Tongue (tissue), 2 donors: ENCODE results near the gene RNU4-1. TPM values are rescaled to one million over a fixed set of nuclear protein-coding genes. Genes with fewer than 3 reads are reported as not detected.

Experiments used
- DNase-seq: peaks from one replicate; pipeline ENCODE4 v3.0.0-alpha.2; 2015
- total RNA-seq: library from RNA; depleted of rRNA; stranded (reverse); fragments of >200 nt; gene quantifications from one replicate; pipeline ENCODE4 v1.2.3, GENCODE V29; 2014

Gene RNU4-1
- total RNA-seq, 1 donor from 2014 or later, result under 0.01 TPM

DNA sequence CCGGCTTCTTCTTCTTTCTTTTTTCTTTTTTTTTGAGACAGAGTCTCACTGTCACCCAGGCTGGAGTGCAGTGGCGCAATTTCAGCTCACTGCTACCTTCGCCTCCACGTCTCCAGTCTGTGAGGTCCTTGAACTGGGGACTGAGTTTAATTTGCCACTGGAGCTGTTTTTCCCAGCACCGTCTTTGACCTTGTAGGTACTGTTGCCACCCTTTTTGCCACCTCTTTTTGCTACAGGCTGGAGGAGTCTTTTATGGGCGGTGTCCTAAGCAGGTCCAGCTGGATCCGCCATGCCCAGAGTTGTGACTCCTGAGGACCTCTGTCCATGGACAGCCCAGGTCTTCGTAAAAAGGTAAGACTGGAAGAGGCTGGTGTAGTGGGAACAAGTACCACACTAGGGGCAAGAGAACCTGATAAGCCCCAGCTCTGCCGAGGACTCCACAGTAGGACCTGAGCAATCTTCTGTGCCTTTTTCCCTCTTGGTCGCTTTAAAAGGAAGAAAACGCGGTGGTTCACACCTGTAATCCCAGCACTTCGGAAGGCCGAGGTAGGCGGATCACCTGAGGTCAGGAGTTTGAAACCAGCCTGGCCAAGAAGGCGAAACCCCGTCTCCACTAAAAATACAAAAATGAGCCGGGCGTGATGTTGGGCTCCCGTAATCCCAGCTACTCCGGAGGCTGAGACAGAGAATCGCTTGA lies 2.3 kb downstream of the RNU4-1 start:
- peak; percentile 19 for DNase-seq

GRCh38 chr12:120287491-120287890 lies 5.5 kb downstream of the RNU4-1 start:
- no peak for DNase-seq

DNA sequence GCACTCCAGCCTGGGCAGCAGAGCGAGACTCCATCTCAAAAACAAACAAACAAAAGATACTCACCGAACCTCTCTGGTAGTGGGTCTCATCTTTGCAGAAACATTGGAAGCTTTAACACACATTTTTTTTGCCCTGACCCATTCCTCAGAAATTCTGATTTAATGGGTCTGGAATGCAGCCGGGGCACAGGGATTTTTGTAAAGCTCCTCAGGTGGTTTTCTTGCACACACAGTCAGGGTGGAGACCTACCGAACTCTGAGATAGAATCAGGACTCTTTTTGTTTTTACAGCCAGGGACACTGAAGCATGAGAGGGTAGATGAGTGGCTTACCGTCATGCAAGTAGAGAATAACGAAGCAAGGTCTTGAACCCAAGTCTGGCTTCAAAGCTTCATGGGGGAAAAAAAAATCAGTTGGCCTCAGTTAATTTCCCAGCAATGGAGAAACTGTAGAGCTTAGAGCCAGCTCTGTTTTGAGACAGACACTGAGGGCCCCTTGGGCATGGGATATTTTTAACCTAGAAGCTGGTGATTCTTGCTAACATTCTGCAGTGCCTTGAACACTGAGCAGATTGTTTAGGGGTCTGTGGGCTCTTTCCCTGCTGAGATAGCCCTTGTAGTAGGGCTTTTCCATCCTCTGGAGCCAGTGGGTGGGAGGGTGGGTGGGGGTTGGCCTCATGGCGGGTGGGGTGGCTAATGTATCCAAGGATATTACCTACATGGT lies 6.1 kb downstream of the RNU4-1 start:
- DNase-seq, result peak; percentile 28

DNA sequence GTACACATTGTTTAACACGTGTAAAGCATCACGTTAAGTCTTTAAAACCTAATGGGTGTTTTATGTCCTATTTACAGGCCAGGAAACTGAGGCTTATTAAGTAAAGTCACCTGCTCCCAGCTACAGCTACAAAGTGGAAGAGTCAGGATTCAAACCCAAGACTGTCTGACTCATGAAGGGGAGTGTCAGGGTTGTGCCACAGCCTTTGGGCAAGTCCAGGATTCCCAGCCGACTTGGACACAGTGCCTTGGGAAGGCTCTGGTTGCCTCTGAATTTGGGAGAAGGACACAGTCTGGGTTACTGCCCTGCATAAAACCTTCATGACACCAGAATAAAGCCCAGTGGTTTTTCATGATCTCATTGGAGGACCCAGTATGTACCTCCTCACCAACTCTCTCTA lies 8.7 kb downstream of the RNU4-1 start:
- no peak for DNase-seq

- no peak for DNase-seq
Observed at GRCh38 chr12:120283318-120283717, 9.7 kb downstream of the RNU4-1 start.

GRCh38 chr12:120278137-120279069 lies 14.6 kb downstream of the RNU4-1 start:
- no peak for DNase-seq

DNA sequence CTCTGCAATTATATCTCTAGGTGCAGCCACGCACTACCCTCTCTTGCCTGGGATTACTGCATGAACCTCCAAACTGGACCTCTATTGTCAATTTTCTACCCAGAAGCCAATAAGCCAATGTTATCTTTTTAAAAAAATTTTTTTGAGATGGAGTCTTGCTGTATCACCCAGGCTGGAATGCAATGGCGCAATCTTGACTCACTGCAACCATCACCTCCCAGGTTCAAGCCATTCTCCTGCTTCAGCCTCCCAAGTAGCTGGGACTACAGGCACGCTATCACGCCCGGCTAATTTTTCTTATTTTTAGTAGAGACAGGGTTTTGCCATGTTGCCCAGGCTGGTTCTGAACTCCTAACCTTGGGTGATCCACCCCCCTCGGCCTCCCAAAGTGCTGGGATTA lies 16.3 kb downstream of the RNU4-1 start:
- no peak for DNase-seq

DNA sequence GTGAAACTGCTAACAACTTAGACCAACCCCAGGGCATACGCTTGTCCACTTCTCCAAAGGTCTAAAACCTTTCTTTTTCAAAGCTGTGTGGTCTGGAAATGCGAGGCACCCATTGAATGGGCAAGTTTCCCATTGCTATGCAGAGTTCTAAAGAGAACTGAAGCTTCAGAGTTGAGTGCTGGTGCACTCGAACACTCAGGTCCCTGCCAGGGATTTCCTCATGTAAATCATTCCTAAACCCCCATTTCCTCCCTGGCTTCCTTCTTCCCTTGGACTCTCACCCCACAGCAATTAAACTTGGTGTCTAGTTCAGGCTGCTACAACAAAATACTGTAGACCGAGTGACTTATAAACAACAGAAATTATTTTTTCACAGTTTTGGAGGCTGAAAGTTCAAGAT lies 25.3 kb downstream of the RNU4-1 start:
- DNase-seq, result no peak

GRCh38 chr12:120266180-120266870 lies 26.7 kb downstream of the RNU4-1 start:
- DNase-seq, result no peak

GRCh38 chr12:120265473-120266179 lies 27.4 kb downstream of the RNU4-1 start, which contains the start of gene PXN:
PXN (minus strand) TSS chr12:120265730; CDS start chr12:120265629, 101 bp downstream.
- DNase-seq, result peak; percentile 93

- no peak for DNase-seq
Observed at GRCh38 chr12:120264904-120265472, 28.0 kb downstream of the RNU4-1 start.

- DNase-seq, result peak; percentile 61
Observed at GRCh38 chr12:120264086-120264903, 28.7 kb downstream of the RNU4-1 start.

DNA sequence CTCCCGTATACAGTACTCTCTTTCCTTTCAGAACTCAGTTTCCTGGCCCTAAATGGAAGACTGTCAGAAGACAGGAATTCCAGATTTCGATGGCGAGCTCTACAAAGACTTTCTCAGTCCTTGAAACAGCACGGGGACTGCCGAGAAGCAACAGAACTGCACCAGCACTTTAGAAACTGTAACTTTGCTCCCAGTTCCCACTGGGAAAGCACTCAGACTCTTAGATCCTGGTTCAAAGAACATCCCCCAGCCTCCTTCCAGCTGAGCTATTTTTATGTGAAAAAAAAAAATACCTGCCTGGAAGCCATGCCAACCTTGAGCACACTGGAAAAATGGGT lies 29.3 kb downstream of the RNU4-1 start:
- no peak for DNase-seq

DNA sequence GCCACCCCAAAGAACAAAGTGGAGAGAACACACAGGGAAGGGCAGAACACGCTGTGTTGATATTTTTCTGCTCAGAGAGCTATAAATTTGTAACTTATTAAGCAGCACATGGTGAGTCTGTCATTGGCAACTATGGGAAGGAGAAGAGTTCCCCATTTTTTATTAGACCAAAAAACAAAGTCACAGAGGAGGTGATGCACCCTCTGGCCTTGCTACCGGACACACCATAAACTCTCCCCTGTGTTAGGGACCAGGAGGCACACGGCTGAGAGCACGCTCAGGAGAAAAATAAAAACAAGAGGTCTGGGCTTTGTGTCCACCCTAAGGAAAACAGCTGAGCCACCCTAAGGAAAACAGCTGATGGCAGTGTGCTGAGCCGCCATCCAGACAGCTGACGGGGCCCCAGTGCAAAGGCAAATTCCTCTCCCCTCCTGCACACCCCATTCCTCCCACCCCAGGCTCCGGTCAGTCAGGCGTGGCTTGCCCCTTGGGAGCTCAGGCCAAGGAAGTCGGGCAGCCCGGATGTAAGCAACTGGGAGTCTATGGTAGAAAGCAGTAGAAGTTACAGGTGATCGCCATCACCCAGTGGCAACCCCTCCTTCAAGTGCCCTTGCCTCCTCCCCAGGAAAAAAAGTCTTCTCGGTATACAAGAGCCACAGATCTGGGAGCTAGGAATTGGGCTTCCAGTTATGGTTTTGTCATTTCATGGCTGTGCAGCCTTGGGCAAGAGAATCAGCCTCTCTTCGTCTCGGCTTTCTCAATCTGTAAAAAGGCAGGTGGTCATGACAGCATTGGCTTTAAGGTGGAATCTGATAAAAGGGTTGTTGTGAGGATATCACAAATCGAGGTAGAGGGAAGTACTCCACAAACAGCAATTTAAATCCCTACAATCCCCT lies 29.9 kb downstream of the RNU4-1 start:
- peak; percentile 79 for DNase-seq

DNA sequence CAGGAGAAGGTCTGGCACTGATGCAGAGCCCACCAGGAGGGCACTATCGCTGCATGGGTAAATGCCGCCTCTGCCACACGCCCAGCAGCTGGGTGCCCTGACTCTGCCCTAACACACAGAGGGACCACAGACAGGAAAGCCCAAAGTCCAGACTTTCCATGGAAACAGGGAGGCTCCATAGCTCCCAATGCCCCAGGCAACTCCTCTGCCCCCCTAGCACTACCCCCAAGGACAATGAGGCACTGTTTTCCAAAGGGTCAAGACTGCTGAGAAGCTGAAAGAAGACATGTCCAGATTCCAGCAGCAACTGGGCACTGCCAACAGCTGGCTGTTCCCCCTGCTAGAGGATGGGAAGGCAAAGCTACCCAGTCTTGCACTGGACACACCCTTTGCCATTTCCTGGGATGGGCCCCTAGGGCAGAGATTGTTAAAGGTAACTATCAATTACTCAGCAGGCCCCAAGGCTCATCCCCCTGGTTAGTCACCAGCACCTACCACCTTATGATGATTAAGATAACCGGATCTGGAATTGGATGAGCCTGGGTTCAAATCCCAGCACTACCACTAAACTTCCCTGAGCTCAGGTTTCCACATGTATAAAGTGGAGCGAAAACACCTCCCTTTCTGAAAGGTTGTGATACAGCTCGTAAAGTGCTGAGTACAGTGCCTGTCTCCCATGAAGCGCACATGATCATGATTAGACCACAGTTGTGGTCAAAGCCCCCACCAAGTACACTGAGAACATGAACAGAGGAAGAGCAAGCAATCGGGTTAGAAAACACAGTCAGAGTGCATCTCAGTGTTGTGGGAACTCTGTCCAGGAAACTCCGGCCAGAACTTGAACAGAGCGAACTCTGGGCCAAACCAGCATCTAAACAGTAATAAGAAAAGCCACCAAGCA lies 30.8 kb downstream of the RNU4-1 start:
- peak; percentile 51 for DNase-seq

DNA sequence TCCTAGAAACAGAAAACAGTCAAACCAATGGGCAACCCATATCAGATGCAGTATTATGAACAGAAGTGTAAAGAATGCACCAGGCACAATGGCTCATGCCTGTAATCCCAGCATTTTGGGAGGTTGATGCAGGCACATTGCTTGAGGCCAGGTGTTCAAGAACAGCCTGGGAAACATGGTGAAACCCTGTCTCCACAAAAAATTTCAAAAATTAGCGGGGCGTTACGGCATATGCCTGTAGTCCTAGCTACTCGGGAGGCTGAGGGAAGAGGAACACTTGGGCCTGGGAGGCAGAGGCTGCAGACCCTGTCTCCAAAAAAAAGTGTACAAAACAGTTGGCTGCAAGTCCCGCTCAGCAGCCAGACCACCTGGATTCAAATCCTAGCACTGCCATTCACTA lies 32.4 kb downstream of the RNU4-1 start:
- DNase-seq, result no peak

- no peak for DNase-seq
Observed at GRCh38 chr12:120259418-120260202, 33.4 kb downstream of the RNU4-1 start.
